Frontal cortex (tissue), 4 donors: ENCODE results near the gene SUSD2. TPM values are rescaled to one million over a fixed set of nuclear protein-coding genes. Genes with fewer than 3 reads are reported as not detected.
A peak's percentile ranks its signal among the peaks of the same experiment; 100 is the strongest.
"Not testable (repeated sequence)": the region's sequence is repeated elsewhere in the genome, so short reads cannot be mapped to it uniquely, and the experiment has no call there.

ENCODE experiments used
- DNase-seq, 2 donors: peaks; one replicate each; pipeline ENCODE4 v3.0.0; 2012; ENCODE audit warnings: low spot score in 2 of 2
- FAIRE-seq: peaks from 2 replicates; lab custom pipeline; 2012; peaks lifted over from hg19 to GRCh38; lab: Jason Lieb, UNC
- total RNA-seq: library from RNA; depleted of rRNA; stranded (reverse); fragments of >200 nt; gene quantifications from one replicate; pipeline ENCODE4 v1.2.3, GENCODE V29; 2014
- donor health status: control.
- donor health status: control.
- donor health status: control.

SUSD2 gene
- total RNA-seq, 1 donor from 2014 or later, result under 0.01 TPM

GRCh38 chr22:24170632-24171031, 10.7 kb upstream of the SUSD2 start:
- FAIRE-seq, result no peak
- DNase-seq, result no peak

GRCh38 chr22:24171822-24172221, 9.5 kb upstream of the SUSD2 start:
- FAIRE-seq (no peak), DNase-seq (no peak)

- no peak for FAIRE-seq
- peak; percentile 61 to 84 for DNase-seq
These were observed 6.0 kb upstream of the SUSD2 start for GRCh38 chr22:24175160-24175808.

- DNase-seq (no peak), FAIRE-seq (no peak)
These were observed 5.2 kb upstream of the SUSD2 start for GRCh38 chr22:24176040-24176439.

GRCh38 chr22:24176630-24177029, 4.7 kb upstream of the SUSD2 start:
- FAIRE-seq, result no peak
- DNase-seq, result no peak

- DNase-seq (no peak), FAIRE-seq (no peak)
These were observed 4.2 kb upstream of the SUSD2 start for GRCh38 chr22:24177045-24177444.

GRCh38 chr22:24177456-24177855, 3.8 kb upstream of the SUSD2 start:
- FAIRE-seq (no peak), DNase-seq (no peak)

- DNase-seq (no peak), FAIRE-seq (no peak)
These were observed 3.3 kb upstream of the SUSD2 start for GRCh38 chr22:24178021-24178431.

- no peak for FAIRE-seq
- no peak for DNase-seq
These were observed 2.5 kb upstream of the SUSD2 start for GRCh38 chr22:24178502-24179440.

- DNase-seq, result no peak
- FAIRE-seq, result no peak
These were observed 1.6 kb upstream of the SUSD2 start for GRCh38 chr22:24179478-24180210.

GRCh38 chr22:24180316-24181087, 785 bp upstream of the SUSD2 start:
- DNase-seq (no peak), FAIRE-seq (no peak)

GRCh38 chr22:24181996-24182899, 961 bp downstream of the SUSD2 start:
- FAIRE-seq (no peak), DNase-seq (no peak)

GRCh38 chr22:24182900-24183246, 1.6 kb downstream of the SUSD2 start:
- DNase-seq, FAIRE-seq: not testable (repeated sequence)

- DNase-seq, result no peak
- FAIRE-seq, result no peak
These were observed 2.2 kb downstream of the SUSD2 start for GRCh38 chr22:24183321-24184031.

GRCh38 chr22:24184057-24184798, 2.9 kb downstream of the SUSD2 start:
- FAIRE-seq (no peak), DNase-seq (no peak)

GRCh38 chr22:24185001-24185500, 3.8 kb downstream of the SUSD2 start:
- no peak for FAIRE-seq

More at GRCh38 chr22:24185001-24185500, 3.8 kb downstream of the SUSD2 start:
- DNase-seq, result no peak
